ENCODE data around the gene OR7E24. TPM values are rescaled to one million over a fixed set of nuclear protein-coding genes. Genes with fewer than 3 reads are reported as not detected.
"Not testable (repeated sequence)": the region's sequence is repeated elsewhere in the genome, so short reads cannot be mapped to it uniquely, and the experiment has no call there.

OR7E24 gene
- total RNA-seq: not detected in 3 replicates
- long read RNA-seq: 0 reads

DNA sequence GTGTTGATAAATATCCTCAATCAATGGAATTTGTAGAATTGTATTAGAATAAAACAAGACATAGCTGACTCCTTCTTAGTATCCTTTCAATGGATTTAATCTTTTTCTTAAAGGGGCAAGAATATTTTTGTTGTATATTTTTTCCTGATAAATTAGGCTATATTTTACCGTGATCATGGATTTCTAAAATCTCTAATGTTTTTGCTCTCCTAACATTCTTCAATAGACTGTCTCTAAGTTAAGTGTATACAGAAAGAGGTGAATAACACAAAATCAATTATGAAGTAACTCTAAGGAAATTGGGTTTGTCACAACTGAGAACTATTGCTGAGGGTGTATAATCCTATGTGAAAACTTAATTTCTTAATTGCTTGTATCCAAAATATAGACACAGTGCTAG, at the start of gene OR7E24:
OR7E24 (plus strand) TSS at position 301 of the 400 bp plus-strand sequence. CDS start 114 bp downstream, outside the sequence.
- Mint-ChIP-seq H3K4me1 (ENCODE audit: low read depth) (no peaks in the 10 kb centered on the region), H3K27me3 (ENCODE audit: low read depth) (no peaks in the 10 kb centered on the region), H3K9me3 (ENCODE audit: low read depth) (peaks cover 47% of the 10 kb centered on the region), H3K4me3 (ENCODE audit: unreplicated experiment) (no peak within 1 kb of the TSS), H3K36me3 (ENCODE audit: low read depth) (peaks cover 2% of the 10 kb centered on the region), H3K27ac (ENCODE audit: unreplicated experiment) (no peak within 1 kb of the TSS)
- no peak for DNase-seq (ENCODE audit: low spot score)
- TF ChIP-seq, protein P1, sequence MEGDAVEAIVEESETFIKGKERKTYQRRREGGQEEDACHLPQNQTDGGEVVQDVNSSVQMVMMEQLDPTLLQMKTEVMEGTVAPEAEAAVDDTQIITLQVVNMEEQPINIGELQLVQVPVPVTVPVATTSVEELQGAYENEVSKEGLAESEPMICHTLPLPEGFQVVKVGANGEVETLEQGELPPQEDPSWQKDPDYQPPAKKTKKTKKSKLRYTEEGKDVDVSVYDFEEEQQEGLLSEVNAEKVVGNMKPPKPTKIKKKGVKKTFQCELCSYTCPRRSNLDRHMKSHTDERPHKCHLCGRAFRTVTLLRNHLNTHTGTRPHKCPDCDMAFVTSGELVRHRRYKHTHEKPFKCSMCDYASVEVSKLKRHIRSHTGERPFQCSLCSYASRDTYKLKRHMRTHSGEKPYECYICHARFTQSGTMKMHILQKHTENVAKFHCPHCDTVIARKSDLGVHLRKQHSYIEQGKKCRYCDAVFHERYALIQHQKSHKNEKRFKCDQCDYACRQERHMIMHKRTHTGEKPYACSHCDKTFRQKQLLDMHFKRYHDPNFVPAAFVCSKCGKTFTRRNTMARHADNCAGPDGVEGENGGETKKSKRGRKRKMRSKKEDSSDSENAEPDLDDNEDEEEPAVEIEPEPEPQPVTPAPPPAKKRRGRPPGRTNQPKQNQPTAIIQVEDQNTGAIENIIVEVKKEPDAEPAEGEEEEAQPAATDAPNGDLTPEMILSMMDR (IDR thresholded peaks at IDR 0.05): no peak

DNA sequence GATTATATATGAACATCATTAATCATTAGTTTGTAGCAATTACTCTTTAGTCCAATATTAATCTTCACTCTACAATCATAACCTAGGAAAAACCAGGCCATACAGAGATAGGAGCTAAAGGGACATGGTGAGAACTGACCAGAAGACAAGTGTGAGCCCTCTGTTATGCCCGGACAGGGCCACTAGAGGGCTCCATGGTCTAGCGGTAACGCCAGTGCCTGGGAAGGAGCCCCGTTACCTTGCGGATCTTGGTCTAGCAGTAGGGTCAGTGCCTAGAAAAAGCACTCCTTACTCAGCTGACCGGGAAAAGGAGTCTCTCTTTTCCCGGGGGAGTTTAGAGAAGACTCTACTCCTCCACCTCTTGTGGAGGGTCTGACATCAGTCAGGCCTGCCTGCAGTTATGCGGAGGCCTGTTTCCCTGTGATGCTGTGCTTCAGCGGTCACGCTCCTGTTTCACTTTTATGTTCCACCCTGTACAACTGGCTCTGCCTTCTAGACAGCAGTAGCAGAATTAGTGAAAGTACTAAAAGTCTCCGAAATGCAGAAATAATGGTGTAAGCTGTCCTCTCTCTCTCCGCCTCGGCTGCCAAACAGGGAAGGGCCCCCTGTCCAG, 45.1 kb upstream of the OR7E24 start:
- Mint-ChIP-seq H3K4me1 (ENCODE audit: low read depth) (peaks cover 6% of the 10 kb centered on the region), H3K27ac (ENCODE audit: unreplicated experiment) (no peak overlapping the region), H3K36me3 (ENCODE audit: low read depth) (no peaks in the 10 kb centered on the region), H3K27me3 (ENCODE audit: low read depth) (no peaks in the 10 kb centered on the region), H3K4me3 (ENCODE audit: unreplicated experiment) (peak overlapping the region; percentile 59), H3K9me3 (ENCODE audit: low read depth) (no peaks in the 10 kb centered on the region)
- DNase-seq (ENCODE audit: low spot score): no peak
- TF ChIP-seq, protein P1 (IDR thresholded peaks at IDR 0.05): peak; percentile 95

DNA sequence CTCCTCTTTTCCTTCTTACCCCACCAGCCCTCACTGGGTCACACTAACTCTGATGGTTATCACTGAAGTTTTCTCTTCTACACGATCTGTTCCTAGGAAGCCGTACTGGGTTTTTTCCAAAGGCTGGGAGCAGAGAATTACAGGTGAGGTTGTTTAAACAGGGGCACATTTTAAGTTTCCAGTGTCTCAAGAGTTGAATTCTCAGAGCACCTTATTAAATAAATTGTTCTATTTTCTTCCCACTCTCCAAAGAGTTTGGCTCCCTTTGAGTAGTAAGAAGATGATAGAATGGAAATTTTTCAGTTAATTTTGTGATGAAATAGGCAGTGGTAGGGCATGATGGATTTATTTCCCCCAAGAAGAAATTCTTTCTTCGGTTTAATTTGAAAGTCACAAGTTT, 31.2 kb upstream of the OR7E24 start, which contains the start of gene OR7D4:
OR7D4 (minus strand) TSS at position 101 of the 400 bp plus-strand sequence. CDS start 4,752 bp downstream, outside the sequence.
- Mint-ChIP-seq H3K27me3 (ENCODE audit: low read depth) (no peaks in the 10 kb centered on the region), H3K9me3 (ENCODE audit: low read depth) (peaks cover 29% of the 10 kb centered on the region), H3K4me1 (ENCODE audit: low read depth) (no peaks in the 10 kb centered on the region), H3K27ac (ENCODE audit: unreplicated experiment) (no peak within 1 kb of the TSS), H3K36me3 (ENCODE audit: low read depth) (peaks cover 3% of the 10 kb centered on the region), H3K4me3 (ENCODE audit: unreplicated experiment) (no peak within 1 kb of the TSS)
- DNase-seq (ENCODE audit: low spot score): no peak
- TF ChIP-seq, protein P1 (IDR thresholded peaks at IDR 0.05): no peak

DNA sequence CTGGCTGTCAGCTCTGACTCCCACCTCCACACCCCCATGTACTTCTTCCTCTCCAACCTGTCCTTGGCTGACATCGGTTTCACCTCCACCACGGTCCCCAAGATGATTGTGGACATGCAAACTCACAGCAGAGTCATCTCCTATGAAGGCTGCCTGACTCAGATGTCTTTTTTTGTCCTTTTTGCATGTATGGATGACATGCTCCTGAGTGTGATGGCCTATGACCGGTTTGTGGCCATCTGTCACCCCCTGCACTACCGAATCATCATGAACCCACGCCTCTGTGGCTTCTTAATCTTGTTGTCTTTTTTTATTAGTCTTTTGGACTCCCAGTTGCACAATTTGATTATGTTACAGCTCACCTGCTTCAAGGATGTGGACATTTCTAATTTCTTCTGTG, 506 bp downstream of the OR7E24 start:
- Mint-ChIP-seq H3K27ac (ENCODE audit: unreplicated experiment) (no peak overlapping the region), H3K4me1 (ENCODE audit: low read depth) (no peaks in the 10 kb centered on the region), H3K36me3 (ENCODE audit: low read depth) (peaks cover 2% of the 10 kb centered on the region), H3K4me3 (ENCODE audit: unreplicated experiment) (no peak overlapping the region), H3K27me3 (ENCODE audit: low read depth) (no peaks in the 10 kb centered on the region), H3K9me3 (ENCODE audit: low read depth) (peaks cover 47% of the 10 kb centered on the region)
- no peak for DNase-seq (ENCODE audit: low spot score)
- TF ChIP-seq, protein P1 (IDR thresholded peaks at IDR 0.05): no peak

DNA sequence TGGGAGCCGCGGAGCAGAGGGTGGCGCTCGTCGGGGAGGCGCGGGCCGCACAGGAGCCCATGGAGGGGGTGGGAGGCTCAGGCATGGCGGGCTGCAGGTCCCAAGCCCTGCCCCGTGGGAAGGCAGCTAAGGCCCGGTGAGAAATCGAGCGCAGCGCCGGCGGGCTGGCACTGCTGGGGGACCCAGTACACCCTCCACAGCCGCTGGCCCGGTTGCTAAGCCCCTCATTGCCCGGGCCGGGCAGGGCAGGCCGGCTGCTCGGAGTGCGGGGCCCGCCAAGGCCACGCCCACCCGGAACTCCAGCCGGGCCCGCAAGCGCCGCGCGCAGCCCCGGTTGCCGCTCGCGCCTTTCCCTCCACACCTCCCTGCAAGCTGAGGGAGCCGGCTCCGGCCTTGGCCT, 32.8 kb downstream of the OR7E24 start:
- H3K36me3 Mint-ChIP-seq (ENCODE audit: low read depth): peaks cover 16% of the 10 kb centered on the region
- H3K27me3 Mint-ChIP-seq (ENCODE audit: low read depth); DNase-seq (ENCODE audit: low spot score); H3K4me3 Mint-ChIP-seq (ENCODE audit: unreplicated experiment); H3K27ac Mint-ChIP-seq (ENCODE audit: unreplicated experiment); H3K4me1 Mint-ChIP-seq (ENCODE audit: low read depth): not testable (repeated sequence)
- H3K9me3 Mint-ChIP-seq (ENCODE audit: low read depth): peaks cover 64% of the 10 kb centered on the region

Data from chondrocyte (in vitro differentiated cells).